ENCODE data around the gene KAT8. TPM values are rescaled to one million over a fixed set of nuclear protein-coding genes. Genes with fewer than 3 reads are reported as not detected.

The KAT8 gene
- total RNA-seq, 2 donors from 2014 or later, result 55.7 to 66.4 TPM

DNA sequence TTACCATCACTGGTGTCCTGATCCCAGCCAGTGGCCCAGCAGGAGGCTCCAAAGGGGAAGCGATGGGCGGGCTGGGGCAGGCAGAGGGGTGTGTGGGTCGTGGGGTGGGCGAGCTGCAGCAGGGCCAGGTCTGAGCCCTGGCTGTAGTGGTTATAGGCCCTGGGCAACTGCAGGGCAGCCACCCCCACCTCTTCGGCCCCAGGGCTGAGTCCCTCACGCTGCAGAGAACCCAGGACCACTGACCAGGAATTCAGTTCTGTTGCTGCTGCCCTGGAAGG, 30.9 kb upstream of the KAT8 start:
- Histone ChIP-seq H3K4me3 (no peak overlapping the region), H3K4me1 (no peaks in the 10 kb centered on the region), H3K36me3 (replicated peaks in 1 of 2; ENCODE audit: insufficient read depth in 1 of 2, low read depth in 2 of 2) (peaks cover 0 to 2% of the 10 kb centered on the region in 2 donors), H3K27me3 (no peaks in the 10 kb centered on the region), H3K9me3 (no peaks in the 10 kb centered on the region), H3K27ac (no peak overlapping the region)
- WGBS, 2 donors, result 78% methylated on average over 6 of the region's 6 CpGs; no CpG with 5 or more reads in 1 of the 2 donors
- DNase-seq (no peak), ATAC-seq (no peak)
- TF ChIP-seq POLR2A (IDR thresholded peaks at IDR 0.05) (no peak), CTCF (IDR thresholded peaks at IDR 0.05) (no peak)
- intact Hi-C loops (cut with DNase I), result no loop called here

DNA sequence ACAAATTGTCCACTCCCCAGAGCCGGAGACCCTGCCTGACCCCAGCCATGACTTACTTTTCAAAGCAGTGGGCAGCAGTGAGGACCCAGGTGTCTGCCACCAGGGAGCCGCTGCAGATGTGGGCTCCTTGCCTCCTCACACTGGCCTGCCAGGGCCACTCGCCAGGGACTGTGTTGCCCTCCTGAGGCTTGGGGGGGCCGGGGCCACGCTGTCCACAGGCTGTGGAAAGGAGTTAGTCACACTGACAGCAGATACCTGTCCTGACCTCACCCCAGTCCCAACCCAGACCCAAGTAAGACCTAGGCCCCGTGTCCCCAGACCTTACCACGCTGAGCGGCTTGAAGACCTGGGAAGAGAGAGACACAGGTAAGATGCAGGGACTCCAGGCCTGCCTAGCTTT, 30.0 kb upstream of the KAT8 start:
- intact Hi-C loops (cut with DNase I), result no loop called here
- H3K27ac ChIP-seq, result no peak overlapping the region
- 74 to 81% methylated on average over 3 to 6 of the region's 8 CpGs for WGBS, 2 donors
- TF ChIP-seq CTCF (IDR thresholded peaks at IDR 0.05), result no peak
- TF ChIP-seq POLR2A (IDR thresholded peaks at IDR 0.05), result no peak
- no peaks in the 10 kb centered on the region for H3K9me3 ChIP-seq
- H3K4me1 ChIP-seq, result no peaks in the 10 kb centered on the region
- H3K36me3 ChIP-seq (replicated peaks in 1 of 2; ENCODE audit: insufficient read depth in 1 of 2, low read depth in 2 of 2), result peaks cover 0 to 2% of the 10 kb centered on the region in 2 donors
- ATAC-seq (no peak), DNase-seq (no peak)
- no peak overlapping the region for H3K4me3 ChIP-seq
- H3K27me3 ChIP-seq, result no peaks in the 10 kb centered on the region

DNA sequence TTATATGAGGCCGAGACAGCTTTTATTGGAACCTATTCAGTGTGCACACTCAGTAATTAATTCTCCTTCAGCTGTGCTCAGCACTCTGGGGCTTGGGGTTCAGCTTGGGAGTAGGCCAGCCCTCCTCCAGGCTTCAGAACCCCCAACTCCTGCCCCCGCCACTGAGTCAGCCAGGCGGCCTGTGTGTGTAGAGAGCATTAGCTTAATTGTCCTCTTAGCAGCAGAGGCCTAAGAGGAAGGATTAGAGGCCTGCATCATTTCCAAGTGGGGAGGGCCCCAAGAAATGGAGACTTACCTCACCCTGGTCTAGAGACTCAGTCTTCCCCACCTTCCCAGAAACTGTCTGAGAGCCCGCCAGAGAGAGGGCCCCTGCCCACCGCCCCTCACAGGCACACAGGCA, 29.5 kb upstream of the KAT8 start:
- Histone ChIP-seq H3K9me3 (no peaks in the 10 kb centered on the region), H3K4me1 (peaks cover 3% of the 10 kb centered on the region), H3K4me3 (no peak overlapping the region), H3K27ac (no peak overlapping the region), H3K27me3 (no peaks in the 10 kb centered on the region), H3K36me3 (replicated peaks in 1 of 2; ENCODE audit: insufficient read depth in 1 of 2, low read depth in 2 of 2) (peaks cover 0 to 2% of the 10 kb centered on the region in 2 donors)
- ATAC-seq, result no peak
- no peak for DNase-seq
- 76 to 82% methylated on average over 2 to 5 of the region's 5 CpGs for WGBS, 2 donors
- TF ChIP-seq CTCF (IDR thresholded peaks at IDR 0.05) (no peak), POLR2A (IDR thresholded peaks at IDR 0.05) (no peak)
- intact Hi-C loops (cut with DNase I), result no loop called here

DNA sequence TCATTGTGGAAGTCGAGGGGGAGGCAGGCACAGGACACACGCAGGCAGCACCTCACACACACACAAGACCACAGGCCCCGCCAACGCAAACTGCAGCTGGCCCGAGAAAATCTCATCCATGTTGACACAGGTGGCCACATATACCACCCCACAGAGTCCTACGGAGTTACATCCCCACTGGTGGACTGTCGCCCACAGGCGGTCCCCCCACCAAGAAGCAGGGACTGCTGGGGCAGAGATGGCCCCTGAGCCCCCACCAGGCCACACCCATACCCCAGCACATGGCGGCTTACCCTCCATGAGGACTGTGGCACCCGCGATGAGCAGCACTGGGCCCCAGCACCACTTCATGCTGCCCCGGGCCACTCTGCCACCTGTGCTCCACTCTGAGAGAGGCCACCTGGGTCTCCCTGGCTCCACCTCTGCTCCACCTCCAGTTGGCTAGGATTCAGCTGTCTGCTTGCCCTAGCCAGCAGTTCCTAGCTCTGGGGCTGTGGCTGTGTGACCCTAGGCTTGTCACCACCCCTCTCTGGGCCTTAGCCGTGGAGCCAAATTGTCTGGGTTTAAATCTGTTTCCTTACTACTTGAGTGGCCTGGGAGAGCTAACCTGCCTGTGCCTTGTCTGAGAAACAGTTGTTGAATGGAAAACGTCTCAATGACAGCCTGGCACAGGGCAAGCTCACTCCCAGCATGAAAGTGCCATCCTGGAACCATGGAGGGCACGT, 28.8 kb upstream of the KAT8 start, which contains the start of gene PRSS53:
TSS of gene PRSS53 (minus strand) at position 485 of the 725 bp plus-strand sequence. CDS start at position 351, 134 bp downstream.
- TF ChIP-seq POLR2A (IDR thresholded peaks at IDR 0.05), result no peak
- TF ChIP-seq CTCF (IDR thresholded peaks at IDR 0.05), result no peak
- intact Hi-C loops (cut with DNase I), result no loop called here
- no peak for ATAC-seq
- Histone ChIP-seq H3K4me1 (peaks cover 10% of the 10 kb centered on the region), H3K27me3 (no peaks in the 10 kb centered on the region), H3K4me3 (no peak within 1 kb of the TSS), H3K9me3 (no peaks in the 10 kb centered on the region), H3K36me3 (replicated peaks in 1 of 2; ENCODE audit: insufficient read depth in 1 of 2, low read depth in 2 of 2) (peaks cover 0 to 2% of the 10 kb centered on the region in 2 donors), H3K27ac (no peak within 1 kb of the TSS)
- WGBS, 2 donors, result 65 to 66% methylated on average over 7 to 15 of the region's 15 CpGs
- peak in 1 of 4 donors; percentile 36 for DNase-seq

- no peak for ATAC-seq
Measured at GRCh38 chr16:31089199-31089598, 28.3 kb upstream of the KAT8 start.

More at GRCh38 chr16:31089199-31089598, 28.3 kb upstream of the KAT8 start:
- H3K27ac ChIP-seq, result no peak overlapping the region
- WGBS, 2 donors, result 96% methylated on average over 7 to 8 of the region's 8 CpGs
- no peaks in the 10 kb centered on the region for H3K27me3 ChIP-seq
- peaks cover 0 to 2% of the 10 kb centered on the region in 2 donors for H3K36me3 ChIP-seq (replicated peaks in 1 of 2; ENCODE audit: insufficient read depth in 1 of 2, low read depth in 2 of 2)
- no peak overlapping the region for H3K4me3 ChIP-seq
- TF ChIP-seq POLR2A (IDR thresholded peaks at IDR 0.05), result no peak
- no peak for TF ChIP-seq CTCF (IDR thresholded peaks at IDR 0.05)
- peaks cover 13% of the 10 kb centered on the region for H3K4me1 ChIP-seq
- no peaks in the 10 kb centered on the region for H3K9me3 ChIP-seq
- intact Hi-C loops (cut with DNase I), result no loop called here
- no peak for DNase-seq

Data from body of pancreas (tissue), 4 donors.